H9 (cell line): ENCODE results near the gene KIF1A. TPM values are rescaled to one million over a fixed set of nuclear protein-coding genes. Genes with fewer than 3 reads are reported as not detected.
"Not testable (repeated sequence)": the region's sequence is repeated elsewhere in the genome, so short reads cannot be mapped to it uniquely, and the experiment has no call there.

Experiments
- DNase-seq: peaks from one replicate; pipeline ENCODE4 v3.0.0-alpha.2; 2017
- H2AFZ ChIP-seq: one replicate; pipeline ENCODE4 v1.6.1; 2013; ENCODE audit warnings: mild to moderate bottlenecking, low read length, control low read depth, moderate library complexity
- H2AK5ac ChIP-seq: 2 replicates; pipeline ENCODE4 v1.6.1; 2013; ENCODE audit warnings: low read length, control low read depth, mixed read lengths; ENCODE audit not compliant: insufficient read length
- H2BK120ac ChIP-seq: one replicate; pipeline ENCODE4 v1.6.1; 2013; ENCODE audit warnings: low read depth, mild to moderate bottlenecking, low read length, control low read depth, inconsistent platforms; ENCODE audit not compliant: poor library complexity, severe bottlenecking
- H2BK12ac ChIP-seq: 2 replicates; pipeline ENCODE4 v1.6.1; 2013; ENCODE audit warnings: low read length, control low read depth, mixed read lengths, low read depth; ENCODE audit not compliant: insufficient read length
- H2BK15ac ChIP-seq: 2 replicates; pipeline ENCODE4 v1.6.1; 2013; ENCODE audit warnings: low read depth, low read length, control low read depth
- H2BK20ac ChIP-seq: one replicate; pipeline ENCODE4 v1.6.1; 2013; ENCODE audit warnings: low read depth, mild to moderate bottlenecking, low read length, control low read depth, inconsistent platforms; ENCODE audit not compliant: poor library complexity, severe bottlenecking
- H2BK5ac ChIP-seq: 2 replicates; pipeline ENCODE4 v1.6.1; 2013; ENCODE audit warnings: low read length, control low read depth, mixed read lengths; ENCODE audit not compliant: insufficient read length
- H3K14ac ChIP-seq: 2 replicates; pipeline ENCODE4 v1.6.1; 2013; ENCODE audit warnings: low read length, control low read depth; ENCODE audit not compliant: insufficient read depth
- H3K18ac ChIP-seq: 2 replicates; pipeline ENCODE4 v1.6.1; 2013; ENCODE audit warnings: low read depth, mild to moderate bottlenecking, mixed read lengths, low read length, control low read depth; ENCODE audit not compliant: insufficient read length
- H3K23ac ChIP-seq: 2 replicates; pipeline ENCODE4 v1.6.1; 2013; ENCODE audit warnings: low read length, control low read depth, mixed read lengths, low read depth; ENCODE audit not compliant: insufficient read length
- H3K23me2 ChIP-seq: 2 replicates; pipeline ENCODE4 v1.6.1; 2013; ENCODE audit warnings: low read depth, mild to moderate bottlenecking, mixed read lengths, low read length, control low read depth; ENCODE audit not compliant: insufficient read length, poor library complexity, severe bottlenecking
- H3K27ac ChIP-seq: 2 replicates; pipeline ENCODE4 v1.5.1; 2013; ENCODE audit warnings: low read length, control low read depth, mixed read lengths, low read depth; ENCODE audit not compliant: insufficient read length
- H3K27me3 ChIP-seq: 2 replicates; pipeline ENCODE4 v1.6.1; 2013; ENCODE audit warnings: low read length, control low read depth, inconsistent platforms; ENCODE audit not compliant: insufficient read depth
- H3K4ac ChIP-seq: 2 replicates; pipeline ENCODE4 v1.6.1; 2013; ENCODE audit warnings: low read depth, mild to moderate bottlenecking, control low read depth, inconsistent platforms, low read length, moderate library complexity
- H3K4me1 ChIP-seq: 2 replicates; pipeline ENCODE4 v1.6.1; 2013; ENCODE audit warnings: low read length, control low read depth, inconsistent platforms; ENCODE audit not compliant: insufficient read depth
- H3K4me2 ChIP-seq: 2 replicates; pipeline ENCODE4 v1.6.1; 2013; ENCODE audit warnings: low read length, control low read depth, mixed read lengths; ENCODE audit not compliant: insufficient read length, insufficient read depth
- H3K56ac ChIP-seq: 2 replicates; pipeline ENCODE4 v1.6.1; 2013; ENCODE audit warnings: low read depth, mild to moderate bottlenecking, mixed read lengths, low read length, control low read depth; ENCODE audit not compliant: insufficient read length
- H3K79me1 ChIP-seq: 2 replicates; pipeline ENCODE4 v1.6.1; 2013; ENCODE audit warnings: low read depth, mild to moderate bottlenecking, moderate library complexity, low read length, control low read depth, inconsistent platforms; ENCODE audit not compliant: insufficient read depth, poor library complexity, severe bottlenecking
- H3K79me2 ChIP-seq: 2 replicates; pipeline ENCODE4 v1.6.1; 2013; ENCODE audit warnings: low read length, control low read depth, inconsistent platforms; ENCODE audit not compliant: insufficient read depth
- H3K9ac ChIP-seq: 2 replicates; pipeline ENCODE4 v1.6.1; 2013; ENCODE audit warnings: low read length, control low read depth, mixed read lengths; ENCODE audit not compliant: insufficient read length; ENCODE audit errors: extremely low read depth
- H3K9me3 ChIP-seq: one replicate; pipeline ENCODE4 v1.6.1; 2013; ENCODE audit warnings: low read depth, low read length, inconsistent platforms; ENCODE audit not compliant: control insufficient read depth
- H3T11ph ChIP-seq: one replicate; pipeline ENCODE4 v1.6.1; 2013; ENCODE audit warnings: mild to moderate bottlenecking, low read length, control low read depth, inconsistent platforms
- H4K20me1 ChIP-seq: one replicate; pipeline ENCODE4 v1.6.1; 2013; ENCODE audit not compliant: control insufficient read depth, insufficient read length, insufficient read depth
- H4K5ac ChIP-seq: 2 replicates; pipeline ENCODE4 v1.6.1; 2013; ENCODE audit warnings: low read depth, mild to moderate bottlenecking, mixed read lengths, low read length, control low read depth; ENCODE audit not compliant: insufficient read length
- H4K8ac ChIP-seq: replicated peaks from 2 replicates; pipeline ENCODE4 v1.6.1; 2013; ENCODE audit warnings: low read length, control low read depth, mixed read lengths, low read depth; ENCODE audit not compliant: insufficient read length
- H4K91ac ChIP-seq: 2 replicates; pipeline ENCODE4 v1.6.1; 2013; ENCODE audit warnings: low read depth, mild to moderate bottlenecking, moderate library complexity, mixed read lengths, low read length, control low read depth; ENCODE audit not compliant: insufficient read length
- H3K27ac Mint-ChIP-seq, 3 experiments: 2 replicates in 2 of 3; 3 replicates in 1 of 3; pipeline ENCODE4 v1.8.0; 2020 to 2021; ENCODE audit warnings: mixed read lengths in 3 of 3, mild to moderate bottlenecking in 1 of 3, moderate library complexity in 1 of 3
- H3K27me3 Mint-ChIP-seq: 2 replicates; pipeline ENCODE4 v1.8.0; 2021; ENCODE audit warnings: low read depth, mild to moderate bottlenecking, moderate library complexity, mixed read lengths
- H3K36me3 Mint-ChIP-seq, 3 experiments: 2 replicates in 2 of 3; 3 replicates in 1 of 3; pipeline ENCODE4 v1.8.0; 2020 to 2021; ENCODE audit warnings: low read depth in 3 of 3, mixed read lengths in 3 of 3; ENCODE audit not compliant: insufficient read depth in 1 of 3
- H3K4me1 Mint-ChIP-seq, 2 experiments: 2 replicates each; pipeline ENCODE4 v1.8.0; 2020; ENCODE audit warnings: mixed read lengths in 2 of 2
- H3K4me3 Mint-ChIP-seq, 2 experiments: 2 replicates in 1 of 2; 3 replicates in 1 of 2; pipeline ENCODE4 v1.8.0; 2020 to 2021; ENCODE audit warnings: mild to moderate bottlenecking in 2 of 2, mixed read lengths in 2 of 2, moderate library complexity in 1 of 2
- H3K9me3 Mint-ChIP-seq, 2 experiments: 2 replicates in 1 of 2; 3 replicates in 1 of 2; pipeline ENCODE4 v1.8.0; 2020; ENCODE audit warnings: mild to moderate bottlenecking in 2 of 2, mixed read lengths in 2 of 2, moderate library complexity in 1 of 2
- WGBS: extraction: QIAGEN DNeasy Blood & Tissue Kit; methylation state at CpG from one replicate; pipeline ENCODE4 v1.1.7; 2013; ENCODE audit warnings: missing lambda C conversion rate, low lambda C conversion rate, mixed read lengths; ENCODE audit not compliant: insufficient read length; ENCODE audit errors: extremely low coverage; 5-methylcytosine and 5-hydroxymethylcytosine counted together
- total RNA-seq: library from RNA; stranded (reverse); gene quantifications from 2 replicates; pipeline ENCODE4 v1.2.1, GENCODE V29; 2021

The KIF1A gene
- total RNA-seq, 1 experiment from 2014 or later = 204 TPM

DNA sequence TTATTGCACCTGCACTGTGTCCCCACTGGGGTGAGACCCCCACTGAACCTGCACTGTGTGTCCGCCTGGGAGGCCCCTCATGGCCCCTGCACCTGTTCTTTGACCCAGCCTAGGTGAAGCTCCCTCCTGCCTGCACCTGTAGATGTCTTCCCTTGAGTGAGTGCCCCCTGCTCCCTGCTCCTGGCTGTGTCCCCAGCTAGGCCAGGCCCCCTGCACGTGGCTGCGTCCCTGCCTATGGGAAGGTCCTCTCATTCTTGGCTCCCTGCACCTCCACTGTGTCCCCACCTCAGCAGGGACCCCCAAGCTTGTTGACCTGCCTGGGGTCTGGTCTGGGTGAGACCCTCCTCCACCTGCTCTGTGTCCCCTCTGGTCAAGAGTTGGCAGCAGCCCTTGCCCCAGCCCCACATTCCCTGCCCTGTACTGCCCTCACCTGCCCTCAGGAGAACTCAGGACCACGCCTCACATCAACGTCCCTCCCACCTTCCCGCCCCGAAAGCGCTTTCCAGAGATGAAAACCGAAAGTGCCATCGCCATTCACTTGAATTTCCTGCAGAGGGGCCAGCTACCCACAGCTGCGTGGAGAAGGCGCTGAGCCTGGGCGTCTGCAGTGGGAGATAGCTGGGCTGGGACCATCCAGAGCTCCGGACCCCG, 136.6 kb downstream of the KIF1A start:
- not testable (repeated sequence) for H4K5ac ChIP-seq, H3K23ac ChIP-seq, H2BK20ac ChIP-seq, H2AFZ ChIP-seq, H3K4me2 ChIP-seq, H3K36me3 Mint-ChIP-seq, H3K56ac ChIP-seq, H3K4me1 Mint-ChIP-seq, H4K20me1 ChIP-seq, H2BK5ac ChIP-seq, H3K4me3 Mint-ChIP-seq, H2BK15ac ChIP-seq, H3K18ac ChIP-seq, H3K9me3 Mint-ChIP-seq, H3K27me3 ChIP-seq, H3K9me3 ChIP-seq, H3K79me1 ChIP-seq, H3K9ac ChIP-seq, H3K27me3 Mint-ChIP-seq, H3T11ph ChIP-seq, H2AK5ac ChIP-seq, H2BK120ac ChIP-seq, H3K27ac ChIP-seq, H3K23me2 ChIP-seq, H3K4me1 ChIP-seq, H3K4ac ChIP-seq, H3K79me2 ChIP-seq, H4K8ac ChIP-seq, H2BK12ac ChIP-seq, H4K91ac ChIP-seq, H3K14ac ChIP-seq
- H3K27ac Mint-ChIP-seq = peak overlapping the region in 1 of 3 experiments; percentile 48; a peak in 1 of 7 replicates
- peak; percentile 16 for DNase-seq
- WGBS = no CpG with 5 or more reads among the region's 15 CpGs

DNA sequence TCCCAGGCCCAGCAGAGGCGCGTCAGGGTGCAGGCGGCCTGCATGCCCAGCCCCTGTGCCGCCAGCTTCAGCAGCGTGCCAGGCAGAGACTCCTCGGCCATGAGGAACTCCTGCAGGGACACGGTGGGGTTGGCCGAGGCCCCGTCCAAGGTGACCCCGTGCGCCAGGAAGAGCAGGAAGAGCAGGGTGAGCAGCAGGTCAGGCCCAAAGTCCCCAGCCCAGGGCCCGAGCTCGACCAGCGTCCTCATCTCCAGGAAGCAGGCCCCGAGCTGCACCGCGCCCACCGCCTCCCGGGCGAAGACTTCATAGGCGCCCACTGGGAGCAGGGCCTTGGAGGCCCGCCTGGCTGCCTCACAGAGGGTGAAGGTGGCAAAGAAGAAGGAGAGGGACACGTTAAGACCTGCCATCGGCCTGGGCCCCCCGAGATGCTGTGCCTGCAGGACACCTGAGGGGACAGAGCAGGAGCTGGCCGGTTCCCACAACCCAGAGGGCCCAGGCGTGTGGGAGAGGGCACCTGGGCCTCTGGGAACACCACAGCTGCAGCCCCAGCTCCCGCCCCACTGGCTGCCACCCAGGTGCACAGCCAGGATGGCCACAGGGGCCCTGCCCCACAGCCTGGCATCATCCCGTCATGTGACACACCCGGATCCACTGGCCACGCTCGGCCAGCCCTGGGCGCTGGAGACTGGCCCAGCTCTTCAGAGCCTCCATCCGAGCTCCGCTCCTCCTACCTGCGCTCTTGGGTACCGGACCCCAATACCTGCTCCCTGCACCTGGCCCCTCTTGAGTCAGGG, 137.4 kb downstream of the KIF1A start, which contains the start of gene AQP12B:
TSS of gene AQP12B (minus strand) at position 455 of the 794 bp plus-strand sequence. CDS start at position 407, 48 bp downstream.
- H2BK15ac ChIP-seq, H3K4me2 ChIP-seq, H2BK120ac ChIP-seq, H3K27me3 ChIP-seq, H3K18ac ChIP-seq, H3K23ac ChIP-seq, H3K27me3 Mint-ChIP-seq, H3K9me3 ChIP-seq, H2AK5ac ChIP-seq, H4K8ac ChIP-seq, H3K4me1 Mint-ChIP-seq, H2AFZ ChIP-seq, H2BK20ac ChIP-seq, H3K27ac ChIP-seq, H3K23me2 ChIP-seq, H3K56ac ChIP-seq, H3K4ac ChIP-seq, H3K4me1 ChIP-seq, H3K36me3 Mint-ChIP-seq, H2BK5ac ChIP-seq, H3T11ph ChIP-seq, H3K4me3 Mint-ChIP-seq, H4K20me1 ChIP-seq, H3K9ac ChIP-seq, H2BK12ac ChIP-seq, H4K91ac ChIP-seq, H3K79me2 ChIP-seq, H3K9me3 Mint-ChIP-seq, H3K14ac ChIP-seq, H3K79me1 ChIP-seq, H4K5ac ChIP-seq: not testable (repeated sequence)
- peak within 1 kb of the TSS in 1 of 3 experiments; percentile 48; a peak in 1 of 7 replicates for H3K27ac Mint-ChIP-seq
- peak; percentile 31 for DNase-seq
- WGBS = no CpG with 5 or more reads among the region's 37 CpGs
